RWPE1 (cell line): ENCODE measurements around the gene BICC1.

Source experiments
- CTCF ChIA-PET: fragments of 350-600 bp; sonication (Branson Sonifier 250); formaldehyde crosslinking; extraction: SDS; loops from one replicate; lab custom pipeline; 2021; lab: Yijun Ruan, JAX
- POLR2A ChIA-PET: fragments of 400-600 bp; formaldehyde crosslinking; extraction: SDS; loops from one replicate; lab custom pipeline; 2020; ENCODE audit warnings: antibody characterized with exemption; ENCODE audit not compliant: low non-redundant PET; lab: Yijun Ruan, JAX
- DNase-seq: peaks from one replicate; pipeline ENCODE4 v3.0.0; 2012; ENCODE audit warnings: low spot score
- H3K27ac ChIP-seq: fragments of 450-650 bp; 2 replicates; pipeline ENCODE4 v1.5.1; 2017
- CTCF ChIP-seq: fragments of 450-650 bp; conservative IDR thresholded peaks from 2 replicates; pipeline ENCODE4 v1.5.1; 2017; ENCODE audit warnings: low read depth, mild to moderate bottlenecking

Gene BICC1

GRCh38 chr10:58475322-58476277 is 37.1 kb upstream of the BICC1 start:
- no peak for TF ChIP-seq CTCF
- POLR2A ChIA-PET = no interaction called here
- H3K27ac ChIP-seq = no peak overlapping the region
- CTCF ChIA-PET = interaction anchor here (0.6 kb wide), 3 partner anchors 14 to 517 kb away, joined by 3 to 4 read pairs (median 4); no protein-coding TSS in a partner anchor
- DNase-seq = no peak

- no peak for TF ChIP-seq CTCF
- ChIA-PET CTCF (no interaction called here), POLR2A (no interaction called here)
- no peak overlapping the region for H3K27ac ChIP-seq
- DNase-seq = no peak
Measured at GRCh38 chr10:58477122-58477521, 35.5 kb upstream of the BICC1 start.

GRCh38 chr10:58477902-58478301 is 34.8 kb upstream of the BICC1 start:
- CTCF ChIA-PET = no interaction called here
- TF ChIP-seq CTCF = no peak
- POLR2A ChIA-PET = no interaction called here
- no peak for DNase-seq
- H3K27ac ChIP-seq = no peak overlapping the region

- no peak overlapping the region for H3K27ac ChIP-seq
- DNase-seq = no peak
- TF ChIP-seq CTCF = no peak
- CTCF ChIA-PET = no interaction called here
- POLR2A ChIA-PET = no interaction called here
Measured at GRCh38 chr10:58479045-58479444, 33.6 kb upstream of the BICC1 start.

GRCh38 chr10:58480321-58480720 is 32.4 kb upstream of the BICC1 start:
- TF ChIP-seq CTCF = no peak
- CTCF ChIA-PET = no interaction called here
- no peak overlapping the region for H3K27ac ChIP-seq
- DNase-seq = no peak
- POLR2A ChIA-PET = no interaction called here

GRCh38 chr10:58481569-58482109 is 31.0 kb upstream of the BICC1 start:
- TF ChIP-seq CTCF = no peak
- no peak for DNase-seq
- ChIA-PET CTCF (no interaction called here), POLR2A (no interaction called here)
- no peak overlapping the region for H3K27ac ChIP-seq
